Measurements from ENCODE around the gene NEK10. TPM values are rescaled to one million over a fixed set of nuclear protein-coding genes. Genes with fewer than 3 reads are reported as not detected.

NEK10 gene
- total RNA-seq, 1 donor from 2014 or later, result 11.7 TPM

Other genes starting within 250 kb of the NEK10 start
- 13.0 TPM for gene SLC4A7, start 115.0 kb upstream of the NEK10 start, total RNA-seq

Measured in Right ventricle myocardium superior (tissue), 1 donor.